Measurements from ENCODE around the gene POU4F1.

- TF ChIP-seq CTCF (IDR thresholded peaks at IDR 0.05), result no peak
- peak; percentile 12 for TF ChIP-seq EZH2 (IDR thresholded peaks at IDR 0.05; ENCODE audit: borderline replicate concordance, insufficient read depth, low read depth, low read length, poor library complexity, severe bottlenecking)
These were observed 652 bp downstream of the POU4F1 start for GRCh38 chr13:78602561-78603239.

Data from B cell (primary cell).